ENCODE results near the gene MORN5. TPM values are rescaled to one million over a fixed set of nuclear protein-coding genes. Genes with fewer than 3 reads are reported as not detected.
A peak's percentile ranks its signal among the peaks of the same experiment; 100 is the strongest.

Gene MORN5
- total and polyA plus RNA-seq, 9 of the 15 experiments (the other 6 are each of a cell fraction or from before 2014, with no cell fraction given), result not detected

DNA sequence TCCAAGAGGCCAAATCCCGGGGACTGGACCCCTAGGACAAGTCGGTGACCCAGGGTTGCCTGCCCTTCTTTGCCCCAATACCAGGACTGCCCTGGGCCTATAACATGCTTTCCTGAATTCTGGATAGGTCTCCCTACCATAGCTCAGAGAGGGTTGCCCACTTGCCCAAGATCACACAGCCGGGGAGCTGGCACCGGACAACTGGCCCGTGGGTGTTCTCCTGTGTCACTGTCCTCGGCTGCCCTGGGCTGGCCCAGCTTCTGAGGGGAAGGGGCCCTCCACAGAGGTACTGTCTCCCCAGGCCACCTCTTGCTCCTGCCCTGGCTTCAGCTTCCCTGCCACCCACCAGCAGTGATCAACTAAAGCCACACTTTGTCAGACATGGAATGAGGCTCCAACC is 37.8 kb upstream of the MORN5 start:
- Histone ChIP-seq H3K4me2 (ENCODE audit: insufficient read depth, low read length) (no peak overlapping the region), H3K36me3 (ENCODE audit: control insufficient read depth, insufficient read depth, low read length) (no peaks in the 10 kb centered on the region), H2AFZ (ENCODE audit: low read depth, low read length) (no peak overlapping the region), H4K20me1 (replicated peaks; ENCODE audit: control insufficient read depth, insufficient read depth, low read length) (peaks cover 15% of the 10 kb centered on the region), H3K9me1 (ENCODE audit: control insufficient read depth, insufficient read depth, low read length) (no peaks in the 10 kb centered on the region), H3K27ac (ENCODE audit: extremely low read depth, low read depth, low read length) (no peak overlapping the region), H3K79me2 (ENCODE audit: control insufficient read depth, insufficient read depth, low read length) (no peaks in the 10 kb centered on the region), H3K4me1 (replicated peaks in 1 of 2; ENCODE audit: control insufficient read depth in 2 of 2, insufficient read depth in 2 of 2, low read length in 2 of 2) (peaks cover 0 to 18% of the 10 kb centered on the region in 2 experiments; a peak in 2 of 5 replicates), H3K9ac (ENCODE audit: insufficient read depth in 1 of 2, low read depth in 2 of 2, low read length in 2 of 2) (no peak overlapping the region), H3K27me3 (ENCODE audit: control insufficient read depth in 2 of 2, insufficient read depth in 2 of 2, low read length in 2 of 2) (peaks cover 0 to 18% of the 10 kb centered on the region in 2 experiments; a peak in 3 of 5 replicates), H3K9me3 (replicated peaks; ENCODE audit: control insufficient read depth, insufficient read depth, low read depth, low read length) (no peaks in the 10 kb centered on the region; the same call in 1 of the 2 replicates), H3K4me3 (no peak overlapping the region)
- no peak for ATAC-seq
- no TSS peak for BruUV-seq (replicated peaks)
- ChIA-PET CTCF (ENCODE audit: low intra/inter-chr PET ratio) (interaction anchor here (0.6 to 3.9 kb wide), 4 partner anchors 22 to 332 kb away, joined by 3 to 42 read pairs (median 6); no protein-coding TSS in a partner anchor), POLR2A (interaction anchor here (2.5 kb wide), 1 partner anchor 228 kb away, joined by 11 read pairs; no protein-coding TSS in a partner anchor)
- WGBS (ENCODE audit: insufficient coverage, low coverage, missing lambda C conversion rate), result 0% methylated on average over 3 of the region's 6 CpGs
- intact Hi-C loops (cut with micrococcal nuclease), result no loop called here
- FAIRE-seq, result no peak
- no peak for DNase-seq (ENCODE audit: extremely low read depth in 1 of 4, low spot score in 3 of 4)
- in situ Hi-C loops (cut with MboI), result loop anchor here (5.0 to 10.0 kb wide), 3 partner anchors 230 to 693 kb away; no protein-coding TSS in a partner anchor
- TF ChIP-seq ZNF347 (CRISPR knock-in tag; IDR thresholded peaks at IDR 0.05; ENCODE audit: low read depth), result no peak
- peak; percentile 45 for TF ChIP-seq ZFP36 (IDR thresholded peaks at IDR 0.05; ENCODE audit: low read depth, low read length, partially characterized antibody)

DNA sequence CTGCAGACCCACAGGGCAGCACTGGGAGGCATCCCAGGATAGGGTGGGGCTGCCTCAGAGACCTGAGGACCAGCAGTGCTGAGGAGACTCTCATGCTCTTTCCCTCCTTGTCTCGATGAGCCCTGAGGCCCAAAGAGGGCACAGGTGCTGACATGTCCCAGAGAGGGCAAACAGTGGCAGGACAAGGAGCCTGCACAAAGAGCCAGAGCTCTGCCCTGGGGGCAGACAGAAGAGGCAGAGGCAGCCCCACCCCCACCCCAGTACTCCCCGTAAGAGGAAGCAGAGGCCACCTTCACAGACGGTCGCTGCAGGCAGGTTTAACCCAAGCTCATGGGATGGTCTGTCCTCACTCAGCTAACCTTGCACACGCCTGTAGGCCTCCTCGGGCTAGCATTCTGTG is 37.2 kb upstream of the MORN5 start:
- Histone ChIP-seq H3K9me3 (replicated peaks; ENCODE audit: control insufficient read depth, insufficient read depth, low read depth, low read length) (no peaks in the 10 kb centered on the region), H3K27me3 (ENCODE audit: control insufficient read depth in 2 of 2, insufficient read depth in 2 of 2, low read length in 2 of 2) (peaks cover 0 to 18% of the 10 kb centered on the region in 2 experiments; a peak in 3 of 5 replicates), H3K27ac (ENCODE audit: extremely low read depth, low read depth, low read length) (no peak overlapping the region), H3K9ac (ENCODE audit: insufficient read depth in 1 of 2, low read depth in 2 of 2, low read length in 2 of 2) (no peak overlapping the region), H2AFZ (ENCODE audit: low read depth, low read length) (no peak overlapping the region), H3K9me1 (ENCODE audit: control insufficient read depth, insufficient read depth, low read length) (no peaks in the 10 kb centered on the region), H3K4me1 (replicated peaks in 1 of 2; ENCODE audit: control insufficient read depth in 2 of 2, insufficient read depth in 2 of 2, low read length in 2 of 2) (peaks cover 0 to 23% of the 10 kb centered on the region in 2 experiments; a peak in 3 of 5 replicates), H3K79me2 (ENCODE audit: control insufficient read depth, insufficient read depth, low read length) (no peaks in the 10 kb centered on the region), H3K36me3 (ENCODE audit: control insufficient read depth, insufficient read depth, low read length) (no peaks in the 10 kb centered on the region), H4K20me1 (replicated peaks; ENCODE audit: control insufficient read depth, insufficient read depth, low read length) (peaks cover 15% of the 10 kb centered on the region), H3K4me2 (ENCODE audit: insufficient read depth, low read length) (no peak overlapping the region; the same call in 1 of the 2 replicates), H3K4me3 (no peak overlapping the region)
- intact Hi-C loops (cut with micrococcal nuclease), result no loop called here
- ATAC-seq (no peak), DNase-seq (ENCODE audit: extremely low read depth in 1 of 4, low spot score in 3 of 4) (no peak), FAIRE-seq (no peak)
- POLR2A ChIA-PET, result interaction anchor here (2.5 kb wide), 1 partner anchor 228 kb away, joined by 11 read pairs; no protein-coding TSS in a partner anchor
- no TSS peak for BruUV-seq (replicated peaks)
- CTCF ChIA-PET (ENCODE audit: low intra/inter-chr PET ratio), result interaction anchor here (0.6 to 3.9 kb wide), 9 partner anchors 23 to 869 kb away, joined by 3 to 42 read pairs (median 5); no protein-coding TSS in a partner anchor
- in situ Hi-C loops (cut with MboI), result loop anchor here (5.0 to 10.0 kb wide), 3 partner anchors 230 to 692 kb away; no protein-coding TSS in a partner anchor
- 5% methylated on average over 6 of the region's 6 CpGs for WGBS (ENCODE audit: insufficient coverage, low coverage, missing lambda C conversion rate)
- TF ChIP-seq ZNF696 (CRISPR knock-in tag; conservative IDR thresholded peaks at IDR 0.05) (no peak), HEY1 (CRISPR knock-in tag; IDR thresholded peaks at IDR 0.05; ENCODE audit: borderline replicate concordance) (no peak), U2AF2 (optimal IDR thresholded peaks at IDR 0.05; ENCODE audit: low read depth, low read length) (no peak), ZFP1 (CRISPR knock-in tag; IDR thresholded peaks at IDR 0.05) (no peak), ZNF695 (CRISPR knock-in tag; IDR thresholded peaks at IDR 0.05) (no peak)
- TF ChIP-seq, protein P1, sequence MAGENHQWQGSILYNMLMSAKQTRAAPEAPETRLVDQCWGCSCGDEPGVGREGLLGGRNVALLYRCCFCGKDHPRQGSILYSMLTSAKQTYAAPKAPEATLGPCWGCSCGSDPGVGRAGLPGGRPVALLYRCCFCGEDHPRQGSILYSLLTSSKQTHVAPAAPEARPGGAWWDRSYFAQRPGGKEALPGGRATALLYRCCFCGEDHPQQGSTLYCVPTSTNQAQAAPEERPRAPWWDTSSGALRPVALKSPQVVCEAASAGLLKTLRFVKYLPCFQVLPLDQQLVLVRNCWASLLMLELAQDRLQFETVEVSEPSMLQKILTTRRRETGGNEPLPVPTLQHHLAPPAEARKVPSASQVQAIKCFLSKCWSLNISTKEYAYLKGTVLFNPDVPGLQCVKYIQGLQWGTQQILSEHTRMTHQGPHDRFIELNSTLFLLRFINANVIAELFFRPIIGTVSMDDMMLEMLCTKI (IDR thresholded peaks at IDR 0.05; ENCODE audit: partially characterized antibody), result no peak

Data from K562 (cell line).